ENCODE data around the gene CCNL1.
A peak's percentile ranks its signal among the peaks of the same experiment; 100 is the strongest.

The CCNL1 gene

GRCh38 chr3:157128771-157129681 is 30.9 kb downstream of the CCNL1 start:
- H3K4me3 ChIP-seq, result no peak overlapping the region
- peak overlapping the region in 20 of 21 experiments; percentile 61 to 93 (median 84) for H3K27ac ChIP-seq

GRCh38 chr3:157127831-157128767 is 31.8 kb downstream of the CCNL1 start:
- Histone ChIP-seq H3K4me3 (no peak overlapping the region), H3K27ac (peak overlapping the region in 19 of 21 experiments; percentile 32 to 93 (median 83))

GRCh38 chr3:157127268-157127667 is 32.7 kb downstream of the CCNL1 start:
- Histone ChIP-seq H3K27ac (peak overlapping the region in 3 of 21 experiments; percentile 91 to 93 (median 92)), H3K4me3 (no peak overlapping the region)

GRCh38 chr3:157126365-157126764 is 33.6 kb downstream of the CCNL1 start:
- H3K27ac ChIP-seq, result no peak overlapping the region

GRCh38 chr3:157125101-157125500 is 34.8 kb downstream of the CCNL1 start:
- Histone ChIP-seq H3K4me3 (no peak overlapping the region), H3K27ac (no peak overlapping the region)

More at GRCh38 chr3:157126365-157126764, 33.6 kb downstream of the CCNL1 start:
- H3K4me3 ChIP-seq, result no peak overlapping the region

- Histone ChIP-seq H3K27ac (no peak overlapping the region), H3K4me3 (no peak overlapping the region)
These were observed 36.3 kb downstream of the CCNL1 start for GRCh38 chr3:157123621-157124020.

DNA sequence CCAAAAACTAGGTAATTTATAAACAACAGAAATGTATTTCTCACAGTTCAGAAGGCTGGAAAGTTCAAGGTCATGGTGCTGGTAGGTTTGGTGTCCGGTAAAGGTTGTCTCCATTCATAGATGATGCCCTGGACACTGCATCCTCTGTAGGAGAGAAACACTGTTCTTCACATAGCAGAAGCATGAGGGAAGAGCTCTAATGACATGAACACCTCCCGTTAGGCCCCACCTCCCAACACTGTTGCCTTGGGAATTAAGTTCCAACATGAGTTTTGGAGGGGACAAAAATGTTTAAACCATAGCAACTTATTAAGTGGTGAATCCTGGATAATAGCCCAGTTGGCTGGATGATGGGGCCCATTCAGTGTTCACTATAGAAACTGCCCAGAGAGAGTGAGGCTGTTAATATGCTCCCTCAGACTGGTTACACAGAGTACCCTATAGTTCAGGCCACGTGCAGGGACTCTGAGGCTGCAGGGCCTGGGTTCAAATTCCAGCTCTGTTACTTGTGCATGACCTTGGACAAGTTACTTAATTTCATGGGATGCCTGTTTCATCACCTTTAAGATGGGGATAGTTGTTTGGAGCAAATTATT is 37.0 kb downstream of the CCNL1 start:
- no peak overlapping the region for H3K27ac ChIP-seq
- no peak overlapping the region for H3K4me3 ChIP-seq

GRCh38 chr3:157122116-157122515 is 37.8 kb downstream of the CCNL1 start:
- Histone ChIP-seq H3K4me3 (no peak overlapping the region), H3K27ac (no peak overlapping the region)

GRCh38 chr3:157121522-157121921 is 38.4 kb downstream of the CCNL1 start:
- Histone ChIP-seq H3K27ac (no peak overlapping the region), H3K4me3 (no peak overlapping the region)

GRCh38 chr3:157120071-157120892 is 39.7 kb downstream of the CCNL1 start:
- H3K4me3 ChIP-seq, result no peak overlapping the region

DNA sequence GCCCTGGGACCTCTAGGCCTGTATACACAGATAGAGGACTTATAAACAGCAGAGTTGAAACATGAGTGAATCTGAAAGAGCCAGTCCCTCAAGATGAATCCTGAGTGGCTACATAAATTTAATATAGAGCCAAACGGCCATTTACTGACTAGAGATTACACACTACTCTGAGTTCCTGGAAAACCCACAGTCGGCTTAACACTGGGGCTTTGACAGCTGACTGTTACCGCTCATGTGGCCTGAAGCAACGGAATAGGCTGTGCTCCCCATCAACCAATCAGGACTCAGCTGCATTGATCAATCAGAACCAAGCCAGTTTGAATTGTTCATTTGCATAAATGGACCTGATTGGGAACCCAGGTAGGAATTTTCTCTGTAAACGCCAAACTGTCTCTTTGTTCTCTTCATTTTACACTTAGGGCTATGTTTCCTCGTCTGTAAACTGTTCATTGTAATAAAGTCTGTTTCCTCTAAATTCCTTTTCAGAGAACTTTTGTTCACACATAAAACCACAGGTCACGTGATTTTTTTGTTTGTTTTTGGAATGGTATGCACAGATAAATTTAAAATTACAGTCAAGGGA is 40.5 kb downstream of the CCNL1 start:
- no peak overlapping the region for H3K4me3 ChIP-seq
- no peak overlapping the region for H3K27ac ChIP-seq

More at GRCh38 chr3:157120071-157120892, 39.7 kb downstream of the CCNL1 start:
- H3K27ac ChIP-seq, result no peak overlapping the region

- no peak overlapping the region for H3K27ac ChIP-seq
- H3K4me3 ChIP-seq, result no peak overlapping the region
These were observed 41.9 kb downstream of the CCNL1 start for GRCh38 chr3:157117875-157118654.

DNA sequence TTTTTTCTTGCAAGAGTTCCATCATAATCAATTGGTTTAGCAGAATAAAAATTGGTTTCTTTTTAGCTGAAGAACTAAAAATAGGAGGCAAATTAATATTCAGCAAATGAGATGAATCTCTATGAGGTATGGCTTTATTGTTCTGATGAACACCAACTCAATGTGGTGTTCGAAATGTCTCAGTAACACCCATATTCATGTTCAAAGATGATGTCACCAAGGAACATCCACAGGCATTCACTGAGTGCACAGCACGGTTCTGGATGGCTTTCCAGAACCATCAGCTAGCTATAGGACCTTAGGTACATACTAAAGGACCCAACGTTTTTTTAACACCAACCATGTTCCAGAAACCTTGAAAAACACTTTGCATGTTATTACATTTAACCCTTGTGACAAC is 42.7 kb downstream of the CCNL1 start:
- Histone ChIP-seq H3K4me3 (no peak overlapping the region), H3K27ac (no peak overlapping the region)

DNA sequence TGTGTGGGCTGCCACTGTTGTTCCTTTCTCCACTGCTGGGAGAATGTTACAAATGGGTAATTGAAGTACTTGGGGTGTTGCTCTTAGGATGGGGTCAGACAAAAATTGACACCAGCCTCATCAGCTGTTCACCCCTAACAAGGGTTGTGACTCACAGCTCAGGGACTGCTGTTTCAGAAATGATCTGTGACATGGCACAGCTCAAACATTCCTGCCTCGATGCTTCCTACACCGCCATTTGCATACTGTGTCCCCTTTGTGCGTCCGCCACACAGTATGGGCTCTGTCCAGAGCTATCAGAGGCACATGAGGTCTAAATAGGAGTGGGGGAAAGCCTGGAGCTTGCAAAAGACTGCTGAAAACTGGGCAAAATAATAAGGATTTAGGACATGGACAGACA is 43.9 kb downstream of the CCNL1 start:
- H3K4me3 ChIP-seq, result no peak overlapping the region
- H3K27ac ChIP-seq, result no peak overlapping the region

DNA sequence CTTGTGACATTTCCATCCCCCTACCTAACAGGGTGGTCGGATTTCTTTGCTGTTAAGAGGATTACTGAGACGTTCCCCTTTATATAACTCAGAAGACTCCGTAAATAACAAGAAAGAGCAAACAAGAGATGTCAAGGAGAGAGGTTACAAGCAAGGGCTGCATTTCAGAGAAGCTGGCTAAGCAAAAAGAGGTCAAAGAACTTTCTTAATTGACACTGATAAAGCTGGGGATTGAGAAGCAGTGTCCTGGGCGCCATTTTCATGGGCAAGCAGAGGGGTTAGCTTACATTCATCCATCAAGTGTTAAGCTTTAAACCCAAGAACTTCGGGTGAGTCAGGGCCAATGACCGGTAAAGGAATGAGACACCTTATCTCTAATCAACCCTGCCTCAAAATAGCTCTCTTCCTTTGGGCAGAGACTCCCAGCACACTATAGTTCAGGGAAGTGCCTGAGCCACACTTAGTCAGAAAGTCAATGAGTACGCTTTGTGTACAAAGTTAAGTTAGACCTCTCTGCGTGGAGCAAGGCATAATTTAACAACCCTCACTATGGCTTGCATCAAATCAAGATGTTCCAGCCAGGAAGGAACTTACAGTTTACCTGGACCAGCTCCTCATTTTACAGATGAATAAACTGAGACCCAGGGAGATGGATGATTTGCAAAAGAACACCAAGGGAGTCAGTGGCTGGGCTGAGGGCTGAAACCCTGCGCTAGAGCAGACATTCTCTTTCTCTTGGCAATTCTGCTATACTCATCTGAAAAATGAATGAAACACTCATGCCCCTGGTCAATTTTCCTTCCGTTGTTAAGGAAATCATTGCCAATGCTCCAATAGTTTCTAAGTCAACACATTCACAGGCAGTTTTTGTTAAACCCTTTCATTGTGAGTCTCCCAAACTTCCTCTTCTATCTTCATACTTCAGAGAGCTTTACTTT is 44.6 kb downstream of the CCNL1 start:
- H3K4me3 ChIP-seq, result no peak overlapping the region
- H3K27ac ChIP-seq, result no peak overlapping the region

DNA sequence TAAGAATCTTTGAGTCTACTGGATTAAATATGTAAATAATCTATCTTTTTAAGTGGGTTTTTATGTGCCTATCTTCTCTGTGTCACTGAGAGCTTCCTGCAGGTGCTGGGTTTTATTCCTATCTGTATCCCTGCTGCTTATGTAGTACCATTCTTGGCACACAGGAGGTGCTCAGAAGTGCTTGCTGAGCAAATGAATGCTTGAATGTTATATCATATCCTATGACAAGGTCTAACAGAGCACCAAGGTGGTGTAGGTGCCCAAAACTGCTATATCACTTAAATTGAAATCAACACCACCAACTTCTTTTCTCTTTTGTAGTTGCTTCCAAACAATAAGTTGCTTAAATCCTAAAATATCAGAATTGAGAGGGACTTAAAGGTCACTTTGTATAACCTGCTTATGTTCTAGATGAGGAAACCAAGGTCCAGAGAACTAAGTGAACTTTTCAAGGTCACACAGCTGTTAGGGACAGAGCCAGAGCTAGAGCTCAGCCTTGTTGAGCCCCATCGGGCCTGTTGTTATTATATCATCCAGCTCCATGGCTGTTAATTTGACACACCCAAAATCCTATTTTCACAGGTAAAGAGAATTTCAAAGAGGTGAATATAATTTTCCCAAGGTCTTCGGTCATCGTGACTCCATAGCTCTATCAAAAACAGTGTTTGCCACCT is 46.0 kb downstream of the CCNL1 start:
- H3K4me3 ChIP-seq, result no peak overlapping the region
- no peak overlapping the region for H3K27ac ChIP-seq

Data from skin epidermis (tissue), 12 donors.